ENCODE results near the gene RSPH1.

The RSPH1 gene

DNA sequence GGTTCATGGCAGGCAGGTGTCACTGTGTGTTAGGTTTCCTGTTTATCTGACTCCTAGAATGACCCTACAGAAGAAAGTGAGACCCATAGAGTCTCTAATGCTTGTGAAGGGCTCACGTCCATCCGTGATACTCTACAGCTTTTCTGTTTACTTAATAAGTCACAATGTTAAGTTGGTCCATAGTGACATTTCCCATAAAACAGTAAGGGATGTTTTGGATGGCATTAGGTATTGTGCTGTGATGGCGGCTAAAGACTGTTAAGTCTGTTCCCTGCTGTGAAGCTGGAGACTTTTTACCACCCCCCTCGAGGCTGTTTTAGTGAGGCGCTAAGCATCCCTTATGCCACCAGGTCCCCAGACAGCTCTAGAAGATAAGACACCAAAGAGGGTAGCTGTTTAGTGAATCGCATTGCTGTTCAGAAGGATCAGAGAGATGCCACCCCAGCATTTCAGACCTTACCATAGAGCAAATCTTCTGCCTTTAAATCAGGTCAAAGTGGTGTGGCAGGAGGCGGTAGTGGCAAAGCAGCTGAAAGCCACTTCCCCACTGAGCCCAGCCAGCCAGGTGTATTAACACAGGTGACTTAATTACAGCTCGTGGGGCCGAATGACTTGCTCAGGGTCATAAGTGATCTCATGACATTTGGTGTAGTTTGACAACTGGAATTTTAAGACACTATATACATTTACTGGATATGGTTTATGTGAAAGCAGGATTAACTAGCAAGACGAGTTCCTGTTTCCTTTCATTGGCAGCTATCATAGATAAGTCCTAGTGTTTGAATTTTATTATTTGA, 42.7 kb upstream of the RSPH1 start:
- Histone ChIP-seq H3K4me3 (ENCODE audit: low read length) (no peak overlapping the region), H3K4me1 (ENCODE audit: control insufficient read depth, insufficient read depth, low read length) (no peaks in the 10 kb centered on the region), H3K27ac (ENCODE audit: low read depth, low read length) (no peak overlapping the region), H3K36me3 (ENCODE audit: control insufficient read depth, insufficient read depth, low read length) (peaks cover 3% of the 10 kb centered on the region), H3K9ac (ENCODE audit: low read length) (no peak overlapping the region), H3K27me3 (ENCODE audit: control insufficient read depth, insufficient read depth, low read length) (no peaks in the 10 kb centered on the region)

DNA sequence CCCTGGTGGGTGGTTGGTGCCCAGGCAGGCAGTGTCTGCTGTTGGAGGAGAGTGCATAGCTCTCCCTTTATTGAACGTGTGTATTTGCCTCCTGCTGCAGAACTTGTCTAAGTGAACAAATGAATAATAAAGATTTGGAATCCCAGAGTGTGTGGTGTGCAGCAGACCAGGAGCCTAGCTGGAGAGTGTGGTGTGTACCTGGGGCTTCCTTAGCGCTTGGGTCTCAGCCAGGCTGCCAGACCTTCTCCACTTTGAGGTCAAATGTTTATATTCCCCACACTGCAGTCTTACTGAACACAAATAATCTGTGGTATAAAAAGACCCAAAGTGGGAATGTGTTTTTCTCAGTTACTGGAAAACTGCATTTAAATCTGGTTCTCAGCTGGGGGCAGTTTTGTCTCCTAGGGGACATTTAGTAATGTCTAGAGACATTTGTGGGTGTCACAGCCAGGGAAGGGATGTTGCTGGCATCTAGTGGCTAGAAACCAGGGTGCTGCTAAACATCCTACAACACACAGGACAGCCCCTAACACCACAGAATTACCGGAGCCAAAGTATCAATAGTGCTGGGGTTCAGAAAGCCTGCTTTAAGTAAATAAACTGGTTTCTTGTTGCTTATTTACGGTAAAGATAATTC, 41.2 kb upstream of the RSPH1 start:
- Histone ChIP-seq H3K4me3 (ENCODE audit: low read length) (no peak overlapping the region), H3K4me1 (ENCODE audit: control insufficient read depth, insufficient read depth, low read length) (no peaks in the 10 kb centered on the region), H3K27me3 (ENCODE audit: control insufficient read depth, insufficient read depth, low read length) (no peaks in the 10 kb centered on the region), H3K36me3 (ENCODE audit: control insufficient read depth, insufficient read depth, low read length) (peaks cover 3% of the 10 kb centered on the region), H3K27ac (ENCODE audit: low read depth, low read length) (no peak overlapping the region), H3K9ac (ENCODE audit: low read length) (no peak overlapping the region)

DNA sequence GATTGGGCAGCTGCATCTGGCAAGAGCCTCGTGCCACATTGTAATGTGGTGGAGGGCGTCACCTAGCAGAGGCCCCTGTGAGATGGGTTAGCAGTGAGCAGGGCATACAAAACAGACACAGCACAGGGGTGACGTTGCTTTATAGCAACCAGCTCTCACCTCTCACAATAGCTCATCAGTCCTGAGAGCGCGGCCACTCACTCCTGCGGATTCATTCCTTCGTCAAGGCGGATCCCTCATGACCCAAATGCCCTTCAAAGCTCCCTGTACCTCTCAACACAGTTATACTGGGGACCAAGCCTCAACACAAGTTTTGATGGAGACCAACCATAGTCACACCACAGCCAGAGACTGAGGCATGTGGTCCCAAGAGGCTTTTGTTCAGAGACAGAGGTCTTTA, 40.6 kb upstream of the RSPH1 start:
- no peaks in the 10 kb centered on the region for H3K27me3 ChIP-seq (ENCODE audit: control insufficient read depth, insufficient read depth, low read length)
- no peak overlapping the region for H3K27ac ChIP-seq (ENCODE audit: low read depth, low read length)
- no peaks in the 10 kb centered on the region for H3K4me1 ChIP-seq (ENCODE audit: control insufficient read depth, insufficient read depth, low read length)
- no peak overlapping the region for H3K9ac ChIP-seq (ENCODE audit: low read length)
- H3K36me3 ChIP-seq (ENCODE audit: control insufficient read depth, insufficient read depth, low read length), result peaks cover 3% of the 10 kb centered on the region
- no peak overlapping the region for H3K4me3 ChIP-seq (ENCODE audit: low read length)

DNA sequence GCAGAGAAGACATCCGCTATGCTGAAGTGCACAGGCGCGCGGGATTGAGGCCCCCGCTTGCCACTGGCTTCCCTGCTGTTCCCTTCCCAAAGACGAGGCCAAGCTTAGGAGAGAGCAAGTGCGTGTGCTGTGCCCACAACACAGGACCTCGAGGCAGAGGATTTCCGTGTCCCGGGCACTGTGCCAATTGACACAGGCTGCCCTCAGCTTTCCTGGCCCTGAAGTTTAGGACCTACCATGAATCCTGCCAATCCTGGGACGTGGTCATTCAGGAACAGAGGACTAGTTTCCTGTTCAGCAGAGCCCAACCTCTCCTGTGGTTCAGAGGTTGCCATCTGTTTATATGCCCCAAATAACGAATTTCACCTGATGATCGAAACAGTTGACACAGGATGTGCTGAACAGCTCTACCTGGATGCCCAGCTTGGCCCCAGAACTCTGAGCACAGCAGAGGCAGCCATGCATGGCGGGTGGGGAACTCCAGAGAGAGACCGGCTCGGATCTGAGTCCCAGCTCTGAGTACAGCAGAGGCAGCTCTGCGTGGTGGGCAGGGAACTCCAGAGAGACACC, 39.7 kb upstream of the RSPH1 start:
- H3K4me3 ChIP-seq (ENCODE audit: low read length), result no peak overlapping the region
- H3K36me3 ChIP-seq (ENCODE audit: control insufficient read depth, insufficient read depth, low read length), result peaks cover 3% of the 10 kb centered on the region
- H3K4me1 ChIP-seq (ENCODE audit: control insufficient read depth, insufficient read depth, low read length), result no peaks in the 10 kb centered on the region
- H3K27ac ChIP-seq (ENCODE audit: low read depth, low read length), result no peak overlapping the region
- peak overlapping the region; percentile 14 for H3K9ac ChIP-seq (ENCODE audit: low read length)
- H3K27me3 ChIP-seq (ENCODE audit: control insufficient read depth, insufficient read depth, low read length), result no peaks in the 10 kb centered on the region

DNA sequence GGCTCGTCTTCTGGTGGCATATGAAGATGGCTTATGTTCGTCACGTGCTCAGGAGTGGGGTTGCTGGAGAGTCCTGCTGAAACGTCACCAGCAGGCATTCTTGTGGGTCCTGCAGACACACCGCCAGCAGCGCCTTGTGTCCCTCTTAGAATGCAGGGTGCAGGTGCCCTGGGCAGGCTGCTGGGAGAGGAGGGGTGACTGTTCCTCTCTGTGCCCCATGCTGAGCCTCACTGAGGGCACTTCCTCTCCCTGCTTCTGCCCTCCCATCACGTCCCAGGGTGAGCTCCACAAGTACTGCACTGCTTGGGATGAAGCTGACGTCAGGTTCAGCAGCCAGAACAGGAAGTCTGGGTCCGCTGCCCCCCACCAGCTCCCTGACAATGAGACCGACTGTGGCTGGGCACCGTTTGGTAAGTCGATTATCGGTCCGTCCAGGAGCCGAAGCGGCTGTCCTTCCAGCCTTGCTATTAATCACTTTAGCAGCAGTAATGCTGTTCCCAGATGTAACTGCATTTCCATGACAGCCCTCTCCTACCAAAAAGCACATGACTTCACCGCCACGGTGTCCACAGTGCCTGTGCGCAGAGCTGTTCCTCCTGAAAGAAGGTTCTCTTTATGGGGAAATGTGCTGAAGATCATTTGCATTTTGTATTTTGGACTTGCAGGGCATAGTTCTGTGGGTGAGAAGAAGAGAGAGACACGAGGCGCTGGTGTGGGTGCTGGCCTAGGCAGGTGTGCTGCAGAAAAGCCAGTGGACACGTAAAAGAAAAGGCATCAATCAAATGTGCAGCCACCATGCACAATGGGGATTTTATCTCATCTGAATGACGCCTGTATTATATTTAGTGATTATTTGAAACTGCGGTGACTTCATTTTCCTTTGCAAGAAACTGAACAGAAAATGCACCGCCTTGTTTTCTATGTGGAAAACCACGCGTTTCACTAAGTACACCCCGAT, 38.7 kb upstream of the RSPH1 start:
- Histone ChIP-seq H3K27ac (ENCODE audit: low read depth, low read length) (no peak overlapping the region), H3K9ac (ENCODE audit: low read length) (no peak overlapping the region), H3K4me1 (ENCODE audit: control insufficient read depth, insufficient read depth, low read length) (no peaks in the 10 kb centered on the region), H3K36me3 (ENCODE audit: control insufficient read depth, insufficient read depth, low read length) (peaks cover 3% of the 10 kb centered on the region), H3K4me3 (ENCODE audit: low read length) (peak overlapping the region; percentile 11), H3K27me3 (ENCODE audit: control insufficient read depth, insufficient read depth, low read length) (no peaks in the 10 kb centered on the region)

DNA sequence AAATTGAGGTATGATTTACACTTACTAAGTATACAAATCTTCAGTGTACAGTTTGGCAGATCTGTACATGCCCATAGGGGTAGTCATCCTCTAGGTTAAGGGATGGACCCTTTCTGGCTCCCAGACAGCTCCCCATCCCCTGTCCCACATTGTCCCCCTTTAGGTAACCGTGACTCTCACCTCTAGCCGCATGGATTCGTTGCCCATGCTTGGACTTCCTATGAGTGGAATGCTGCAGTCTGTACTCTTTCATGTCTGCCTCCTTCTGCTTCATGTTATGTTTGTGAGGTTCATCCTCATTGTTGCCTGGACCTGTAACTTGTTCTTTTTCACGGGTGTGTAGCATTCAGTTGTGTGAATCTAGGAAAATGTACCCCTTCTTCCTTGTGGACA, 37.9 kb upstream of the RSPH1 start:
- no peak overlapping the region for H3K9ac ChIP-seq (ENCODE audit: low read length)
- H3K36me3 ChIP-seq (ENCODE audit: control insufficient read depth, insufficient read depth, low read length), result peaks cover 3% of the 10 kb centered on the region
- H3K4me3 ChIP-seq (ENCODE audit: low read length), result no peak overlapping the region

DNA sequence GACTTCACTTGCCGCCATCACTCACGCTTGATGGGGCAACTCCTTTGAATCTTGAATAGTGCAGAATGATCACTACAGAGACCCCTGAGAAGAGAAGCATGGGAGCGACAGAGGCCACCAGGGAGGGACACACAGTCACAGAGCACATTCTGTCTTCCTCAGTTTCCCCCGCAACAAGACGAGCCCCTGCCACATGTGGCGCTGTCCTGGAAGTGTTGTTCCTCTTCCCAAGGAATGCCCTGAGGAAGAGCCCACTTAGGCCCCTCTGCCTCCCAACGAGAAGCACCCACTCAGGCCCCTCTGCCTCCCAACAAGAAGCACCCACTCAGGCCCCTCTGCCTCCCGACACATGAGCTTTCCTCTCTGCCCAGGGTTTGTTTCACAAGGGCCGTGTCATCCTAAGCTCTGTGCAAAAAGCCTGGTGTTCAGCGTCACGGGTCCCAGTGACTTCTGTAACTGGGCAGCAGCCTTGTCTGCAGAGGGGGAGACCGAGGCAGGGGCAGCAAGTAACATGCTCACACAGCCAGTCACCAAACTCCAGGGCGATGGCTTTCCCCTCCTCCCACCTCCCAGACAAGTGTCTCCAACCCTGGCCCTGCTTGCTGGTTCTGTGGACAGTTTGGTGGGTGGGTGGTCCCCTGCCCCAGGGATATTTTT, 37.4 kb upstream of the RSPH1 start:
- H3K4me1 ChIP-seq (ENCODE audit: control insufficient read depth, insufficient read depth, low read length), result no peaks in the 10 kb centered on the region
- H3K36me3 ChIP-seq (ENCODE audit: control insufficient read depth, insufficient read depth, low read length), result peaks cover 3% of the 10 kb centered on the region
- no peak overlapping the region for H3K27ac ChIP-seq (ENCODE audit: low read depth, low read length)
- no peaks in the 10 kb centered on the region for H3K27me3 ChIP-seq (ENCODE audit: control insufficient read depth, insufficient read depth, low read length)
- H3K9ac ChIP-seq (ENCODE audit: low read length), result no peak overlapping the region
- H3K4me3 ChIP-seq (ENCODE audit: low read length), result no peak overlapping the region

More for the DNA sequence above, 37.9 kb upstream of the RSPH1 start:
- Histone ChIP-seq H3K4me1 (ENCODE audit: control insufficient read depth, insufficient read depth, low read length) (no peaks in the 10 kb centered on the region), H3K27ac (ENCODE audit: low read depth, low read length) (no peak overlapping the region), H3K27me3 (ENCODE audit: control insufficient read depth, insufficient read depth, low read length) (no peaks in the 10 kb centered on the region)

DNA sequence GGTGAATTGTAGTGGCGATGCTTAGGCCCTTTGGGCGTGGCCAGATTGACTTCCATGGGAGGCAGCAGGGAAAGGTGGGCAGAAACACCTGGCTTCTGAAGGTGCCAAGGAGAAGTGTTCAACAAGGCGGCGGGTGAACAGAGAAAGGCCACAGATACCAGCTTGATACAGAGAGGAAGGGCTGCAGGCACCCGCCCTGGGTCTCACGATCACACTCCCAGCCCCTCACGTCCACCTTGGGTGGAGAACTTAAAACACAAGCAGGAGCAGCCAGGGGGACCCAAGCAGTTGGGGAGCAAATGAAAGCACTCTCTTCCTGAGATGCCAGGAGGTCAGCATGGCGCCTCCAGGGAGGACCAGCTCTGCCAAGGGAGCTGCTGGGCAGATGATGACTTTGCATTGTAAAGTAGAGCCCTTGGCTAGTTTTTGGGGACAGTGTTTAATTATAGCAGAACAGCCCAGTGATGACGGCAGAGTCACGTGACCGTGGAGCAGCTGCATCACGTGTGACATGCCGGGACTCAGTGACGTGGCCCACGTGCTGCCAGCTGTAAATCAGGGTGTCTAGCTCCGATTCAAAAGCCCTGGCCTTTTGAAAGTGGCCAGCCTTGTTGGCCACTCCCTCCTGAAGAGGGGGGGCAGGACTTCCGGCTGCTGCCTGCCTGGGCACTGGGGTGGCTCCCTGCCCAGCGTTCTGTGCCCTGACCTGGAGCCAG, 36.6 kb upstream of the RSPH1 start:
- H3K27me3 ChIP-seq (ENCODE audit: control insufficient read depth, insufficient read depth, low read length), result no peaks in the 10 kb centered on the region
- H3K36me3 ChIP-seq (ENCODE audit: control insufficient read depth, insufficient read depth, low read length), result peaks cover 3% of the 10 kb centered on the region
- H3K4me3 ChIP-seq (ENCODE audit: low read length), result no peak overlapping the region
- no peak overlapping the region for H3K9ac ChIP-seq (ENCODE audit: low read length)
- no peak overlapping the region for H3K27ac ChIP-seq (ENCODE audit: low read depth, low read length)
- no peaks in the 10 kb centered on the region for H3K4me1 ChIP-seq (ENCODE audit: control insufficient read depth, insufficient read depth, low read length)

DNA sequence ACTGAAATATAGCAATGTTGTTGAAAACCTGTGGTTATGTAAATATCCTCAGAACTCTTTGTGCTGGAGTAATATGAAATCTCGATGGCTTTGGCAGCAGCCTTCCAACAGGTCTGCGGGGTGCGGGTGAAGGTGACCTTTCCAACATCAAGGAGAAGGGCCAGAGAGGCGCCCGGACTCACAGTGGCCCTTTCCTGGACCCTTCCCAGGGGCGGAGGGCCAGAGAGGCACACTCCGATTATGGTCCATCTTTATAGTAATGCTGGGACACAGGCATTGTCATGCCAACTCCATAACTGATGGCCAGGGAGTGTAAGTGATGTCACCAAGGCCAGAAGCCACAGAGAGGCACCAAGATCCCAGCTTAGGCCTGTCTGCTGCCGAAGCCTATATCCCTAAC, 35.7 kb upstream of the RSPH1 start:
- H3K36me3 ChIP-seq (ENCODE audit: control insufficient read depth, insufficient read depth, low read length), result peaks cover 3% of the 10 kb centered on the region
- H3K4me3 ChIP-seq (ENCODE audit: low read length), result no peak overlapping the region
- no peak overlapping the region for H3K9ac ChIP-seq (ENCODE audit: low read length)
- H3K4me1 ChIP-seq (ENCODE audit: control insufficient read depth, insufficient read depth, low read length), result no peaks in the 10 kb centered on the region
- no peak overlapping the region for H3K27ac ChIP-seq (ENCODE audit: low read depth, low read length)
- H3K27me3 ChIP-seq (ENCODE audit: control insufficient read depth, insufficient read depth, low read length), result no peaks in the 10 kb centered on the region

DNA sequence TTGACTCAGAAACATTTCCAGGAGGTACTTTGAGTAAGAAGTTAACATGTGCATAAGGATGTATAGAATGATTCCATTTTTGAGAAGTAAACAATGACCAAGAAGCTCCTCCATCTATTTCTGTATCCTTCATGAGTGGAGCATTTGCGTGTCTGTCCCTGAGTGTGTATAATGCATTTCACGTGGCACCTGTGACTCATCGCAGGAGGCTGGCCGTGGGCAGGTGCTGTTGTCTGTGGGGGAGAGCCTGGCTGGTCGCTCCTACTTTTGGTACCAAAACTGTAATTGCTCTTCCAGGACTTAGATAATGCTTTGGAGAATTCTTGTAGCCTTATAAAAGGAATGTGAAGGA, 34.1 kb upstream of the RSPH1 start:
- H3K36me3 ChIP-seq (ENCODE audit: control insufficient read depth, insufficient read depth, low read length), result no peaks in the 10 kb centered on the region
- H3K4me3 ChIP-seq (ENCODE audit: low read length), result no peak overlapping the region
- no peak overlapping the region for H3K9ac ChIP-seq (ENCODE audit: low read length)
- no peak overlapping the region for H3K27ac ChIP-seq (ENCODE audit: low read depth, low read length)
- H3K4me1 ChIP-seq (ENCODE audit: control insufficient read depth, insufficient read depth, low read length), result peaks cover 14% of the 10 kb centered on the region
- H3K27me3 ChIP-seq (ENCODE audit: control insufficient read depth, insufficient read depth, low read length), result no peaks in the 10 kb centered on the region

DNA sequence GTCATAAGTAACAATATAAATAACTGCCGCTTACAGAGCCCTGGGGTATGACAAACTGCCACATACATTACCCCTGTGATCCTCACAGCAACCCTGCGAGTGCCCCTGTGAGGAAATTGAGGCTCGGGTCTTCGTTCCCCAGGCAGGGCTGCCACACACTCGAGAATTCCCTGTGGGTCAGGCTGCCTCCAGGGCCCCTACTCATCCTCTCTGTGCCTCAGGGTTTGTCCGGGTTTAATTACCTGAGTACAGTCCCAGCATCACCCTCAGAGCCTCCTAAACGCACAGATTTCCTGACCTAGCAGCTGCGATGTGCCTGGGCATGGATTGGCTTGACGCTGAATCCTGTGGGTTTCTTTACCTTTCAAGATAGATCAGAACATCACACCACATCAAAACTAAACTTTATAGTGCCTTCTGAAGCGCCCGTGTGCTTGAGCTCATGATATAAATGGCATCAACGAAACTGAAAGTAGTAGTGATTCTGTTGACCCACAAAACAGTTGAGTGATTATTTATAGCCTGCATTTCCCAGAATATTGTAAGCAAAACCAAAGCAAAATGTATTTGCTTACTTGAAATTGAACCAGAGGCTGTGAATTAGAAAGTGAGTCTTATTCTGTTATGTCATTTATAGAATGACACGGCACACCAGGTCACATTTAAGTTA, 31.6 kb upstream of the RSPH1 start:
- no peak overlapping the region for H3K27ac ChIP-seq (ENCODE audit: low read depth, low read length)
- peaks cover 21% of the 10 kb centered on the region for H3K4me1 ChIP-seq (ENCODE audit: control insufficient read depth, insufficient read depth, low read length)
- H3K27me3 ChIP-seq (ENCODE audit: control insufficient read depth, insufficient read depth, low read length), result no peaks in the 10 kb centered on the region
- H3K4me3 ChIP-seq (ENCODE audit: low read length), result peak overlapping the region; percentile 44
- no peaks in the 10 kb centered on the region for H3K36me3 ChIP-seq (ENCODE audit: control insufficient read depth, insufficient read depth, low read length)
- H3K9ac ChIP-seq (ENCODE audit: low read length), result no peak overlapping the region
